H1 (cell line): ENCODE results near the gene CLUH. TPM values are rescaled to one million over a fixed set of nuclear protein-coding genes. Genes with fewer than 3 reads are reported as not detected.

Source experiments
- EZH2 ChIP-seq: fragments of 200-600 bp; sonication (generic); IDR thresholded peaks from 2 replicates; pipeline ENCODE4 v1.7.1; 2012; ENCODE audit warnings: low read depth, mild to moderate bottlenecking, moderate library complexity, low read length, inconsistent platforms; ENCODE audit not compliant: severe bottlenecking
- NANOG ChIP-seq: IDR thresholded peaks from 2 replicates; pipeline ENCODE4 v1.6.1; 2011; ENCODE audit warnings: low read length, low read depth, mild to moderate bottlenecking, inconsistent platforms; ENCODE audit not compliant: insufficient read depth, poor library complexity, severe bottlenecking
- NRF1 ChIP-seq: IDR thresholded peaks from 2 replicates; pipeline ENCODE4 v1.6.1; 2011; ENCODE audit warnings: mild to moderate bottlenecking, low read depth, low read length, improper control_type of control experiment
- polyA plus RNA-seq, 7 experiments: library from polyadenylated mRNA; depleted of rRNA in 3 of 7; stranded (reverse) in 5 of 7; unstranded in 2 of 7; fragments of >200 nt in 5 of 7; fragments of 200-250 nt in 2 of 7; gene quantifications; 1 replicate in 5 of 7; 2 replicates in 1 of 7; 4 replicates in 1 of 7; pipeline versions ENCODE4 v1.2.1 to v1.2.3, GENCODE V29; 2011 to 2013; ENCODE audit warnings: missing spikeins in 2 of 7, mixed read lengths in 2 of 7
- total RNA-seq: library from RNA; stranded (reverse); fragmentation: NEBNext Ultra II Directional; extraction: Animal tissue kit (Norgen Biotek cat#: 25700); gene quantifications from 2 replicates; pipeline ENCODE4 v1.2.1, GENCODE V29; 2021

The CLUH gene
- total and polyA plus RNA-seq, 2 of the 8 experiments (the other 6 are each of a cell fraction or from before 2014, with no cell fraction given): 33.6 to 98.6 TPM

- TF ChIP-seq NRF1 (no peak), NANOG (no peak), EZH2 (no peak)
- TF ChIP-seq, all 59 proteins: peak for 0
Observed at GRCh38 chr17:2691965-2692780, 19.4 kb downstream of the CLUH start (continued).
